ENCODE results near the gene OVAAL.

OVAAL gene

DNA sequence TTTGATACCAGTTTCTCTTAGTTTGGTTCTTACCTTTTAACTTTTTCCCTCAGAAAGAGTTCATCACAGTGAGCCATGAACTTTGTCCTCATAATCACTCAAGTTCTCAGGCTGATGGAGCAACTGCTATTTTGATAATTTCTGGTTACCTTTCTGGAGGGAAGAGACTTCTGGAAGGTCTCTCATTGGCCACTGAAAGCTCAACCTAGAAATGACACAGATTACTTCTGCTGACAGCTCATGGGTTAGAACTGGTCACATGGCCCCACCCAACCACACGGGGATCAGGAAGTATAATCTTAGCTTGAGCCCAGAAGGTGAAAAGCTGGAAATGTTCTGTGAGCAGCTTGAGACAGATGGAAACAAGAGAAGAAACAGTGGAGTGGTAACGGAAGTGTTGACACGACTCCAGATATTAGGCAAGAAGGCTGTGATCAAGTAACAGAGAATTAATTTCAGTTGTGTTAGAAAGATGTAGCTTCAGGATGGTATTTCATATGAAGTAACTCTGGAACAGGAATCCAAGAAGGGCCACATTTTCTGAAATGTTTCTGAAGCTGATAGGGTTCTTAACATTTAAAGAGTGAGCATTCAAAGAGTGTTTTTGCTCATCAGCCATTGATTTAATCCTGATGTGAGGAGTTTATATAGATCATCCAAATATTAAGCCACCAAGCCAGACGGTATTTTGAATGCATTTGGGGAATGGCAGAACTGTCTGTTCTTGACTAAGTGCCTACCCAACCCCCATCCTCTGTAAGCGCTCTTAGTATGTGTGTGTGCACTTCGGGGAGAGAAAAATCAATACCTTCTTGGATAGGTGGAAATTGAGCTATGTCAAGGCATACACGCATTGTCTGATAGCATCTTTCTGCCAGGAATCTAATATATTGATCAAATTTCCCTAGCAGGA, 51.1 kb downstream of the OVAAL start:
- no peak for DNase-seq (ENCODE audit: low read depth)

DNA sequence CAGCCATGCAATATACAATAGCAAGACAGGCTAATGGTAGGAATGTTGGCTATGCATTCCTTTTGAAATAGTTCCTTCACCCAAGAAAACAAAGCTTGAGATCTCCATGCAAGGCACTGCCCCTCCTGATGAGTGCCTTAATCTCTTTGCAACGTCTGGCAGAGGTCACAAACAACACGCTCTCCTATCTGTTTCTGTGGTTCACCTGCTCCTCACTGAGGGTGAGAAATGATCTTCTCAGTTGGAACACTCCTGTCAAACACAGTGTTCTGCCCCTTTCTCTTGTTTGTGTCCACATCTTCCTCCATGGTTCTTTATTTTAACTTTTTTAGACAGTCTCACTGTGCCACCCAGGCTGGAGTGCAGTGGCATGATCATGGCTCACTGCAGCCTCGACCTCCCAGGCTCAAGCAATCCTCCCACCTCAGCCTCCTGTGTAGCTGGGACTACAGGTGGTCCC, 51.8 kb downstream of the OVAAL start:
- no peak for DNase-seq (ENCODE audit: low read depth)

DNA sequence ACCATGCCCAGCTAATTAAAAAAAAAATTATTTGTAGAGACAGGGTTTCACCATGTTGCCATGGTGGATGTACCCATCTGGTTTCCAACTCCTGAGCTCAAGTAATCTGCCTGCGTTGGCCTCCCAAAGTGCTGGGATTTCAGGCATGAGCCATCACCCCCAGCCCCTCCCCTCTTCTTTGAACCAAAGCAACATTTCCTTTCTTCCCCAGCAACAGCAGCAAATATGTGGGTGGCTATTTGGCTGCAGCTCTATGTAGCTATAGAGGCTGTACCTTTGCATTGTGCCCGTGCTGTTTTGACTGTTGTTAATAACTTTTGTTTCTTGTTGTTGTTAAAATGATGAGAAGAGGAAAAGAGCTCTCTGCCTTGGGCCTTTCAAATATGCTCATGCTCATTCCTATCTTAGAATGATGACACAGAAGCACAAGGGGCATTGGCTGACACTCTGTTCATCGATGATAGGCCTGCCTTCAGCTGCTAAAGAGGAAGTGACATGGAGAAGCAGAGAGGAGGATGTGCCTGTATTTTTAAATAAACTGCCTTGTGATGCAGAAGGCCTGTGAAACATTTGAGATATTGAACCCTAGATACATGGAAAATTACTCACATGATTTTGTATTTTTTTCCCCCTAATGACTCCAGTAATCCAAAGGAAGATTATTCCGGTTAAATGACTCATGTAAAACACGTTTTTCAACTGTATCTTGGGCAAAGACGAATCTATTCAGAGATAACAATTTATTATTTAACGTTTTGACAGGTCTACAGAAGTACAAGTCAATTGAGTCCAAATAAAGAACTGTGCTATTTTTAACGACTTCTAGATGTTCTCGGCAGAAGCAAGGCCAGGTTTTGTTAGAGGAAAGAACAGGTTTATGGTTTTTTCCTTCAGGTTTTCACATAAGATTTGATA, 52.5 kb downstream of the OVAAL start:
- no peak for DNase-seq (ENCODE audit: low read depth)

DNA sequence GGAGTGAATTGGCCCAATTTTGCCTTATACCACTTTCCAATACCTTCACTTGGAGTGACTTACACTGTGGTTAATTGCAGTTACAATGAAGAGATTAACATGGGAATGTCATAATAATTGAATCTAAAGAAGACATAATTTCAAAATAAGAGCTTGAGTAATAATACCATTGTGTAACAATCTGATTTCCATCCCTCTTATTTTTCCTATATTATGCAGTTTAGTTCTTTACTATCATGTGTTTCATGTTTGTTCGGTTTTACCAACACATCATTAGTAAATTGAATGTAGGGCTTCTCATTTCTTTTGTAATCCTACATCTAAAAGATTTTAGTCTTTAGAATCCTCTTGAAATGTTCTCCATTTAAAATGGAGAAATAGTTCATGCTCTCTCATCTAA, 53.9 kb downstream of the OVAAL start:
- no peak for DNase-seq (ENCODE audit: low read depth)

DNA sequence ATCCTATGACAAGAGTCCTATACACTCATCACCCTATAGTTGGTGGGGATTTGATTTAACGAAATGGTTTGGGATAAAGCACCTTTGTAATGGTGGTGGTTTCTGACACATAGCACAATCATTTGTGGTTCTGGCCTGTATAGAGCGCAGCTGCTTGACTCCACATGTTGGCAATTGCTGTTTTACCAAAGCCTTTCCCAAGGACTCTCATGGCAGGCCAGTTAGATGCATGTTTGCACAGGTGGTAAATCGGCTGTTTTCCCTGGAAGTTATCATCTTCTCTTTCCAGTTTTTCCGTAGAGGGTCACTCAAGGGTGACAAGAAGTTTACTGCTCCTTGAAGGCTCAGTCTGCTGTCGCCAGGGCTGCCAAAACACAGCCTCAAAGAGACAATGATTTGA, 56.0 kb downstream of the OVAAL start:
- DNase-seq (ENCODE audit: low read depth), result no peak

DNA sequence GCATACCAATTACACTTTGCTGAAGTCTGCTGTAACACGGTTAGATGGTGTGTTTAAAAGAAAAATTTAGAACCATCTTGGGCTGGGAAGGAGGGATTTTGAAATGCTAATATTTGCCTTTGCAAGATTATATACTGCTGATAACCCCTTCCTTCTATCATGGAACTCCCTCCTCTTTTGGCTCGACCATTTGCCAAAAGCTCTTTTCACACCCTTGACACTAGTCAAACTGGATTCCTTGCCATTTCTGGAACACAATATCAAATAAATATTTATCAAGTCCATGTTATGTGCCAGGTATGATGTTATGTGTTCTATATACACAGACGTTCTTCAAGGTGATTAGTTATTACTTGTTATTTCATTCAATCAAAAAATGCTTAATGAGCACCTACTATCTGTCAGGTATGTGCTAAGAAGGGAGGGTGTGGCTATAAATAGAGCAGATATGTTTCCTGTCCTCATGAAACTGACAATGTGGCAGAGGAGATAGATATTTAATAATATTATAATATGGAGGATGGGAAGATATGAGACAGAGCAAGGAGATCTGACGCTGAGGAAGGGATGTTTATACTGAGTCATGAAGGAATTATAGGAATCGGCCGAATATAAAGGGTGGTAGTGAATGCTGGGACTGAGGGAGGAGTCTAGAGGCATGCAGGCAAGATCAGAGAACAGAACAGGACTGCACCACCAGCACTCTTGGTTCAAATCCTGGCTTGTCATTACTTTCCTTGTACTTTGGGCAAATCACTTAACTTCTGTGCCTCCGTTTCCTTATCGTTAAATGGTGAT, 56.9 kb downstream of the OVAAL start:
- no peak for DNase-seq (ENCODE audit: low read depth)
